Sigmoid colon (tissue), 4 donors: ENCODE data around the gene PFKL.
"Not testable (repeated sequence)": the region's sequence is repeated elsewhere in the genome, so short reads cannot be mapped to it uniquely, and the experiment has no call there.

ENCODE experiments used
- POLR2A ChIP-seq, 2 donors: fragments of 450-650 bp; IDR thresholded peaks; one replicate each; pipeline ENCODE4 v1.6.1; 2016; ENCODE audit warnings: antibody characterized with exemption in 2 of 2, mild to moderate bottlenecking in 2 of 2, moderate library complexity in 2 of 2
- POLR2AphosphoS5 ChIP-seq, 4 donors: sonication (generic); formaldehyde crosslinking; IDR thresholded peaks; one replicate each; pipeline ENCODE4 v1.6.1; 2017; ENCODE audit warnings: antibody characterized with exemption in 4 of 4
- TF ChIP-seq, protein P1 (sequence below), 4 experiments: fragments of 450-650 bp in 3 of 4; fragments of 200-600 bp in 1 of 4; IDR thresholded peaks; one replicate each; pipeline ENCODE4 v1.5.1; 2016 to 2019; ENCODE audit warnings: antibody characterized with exemption in 4 of 4, mild to moderate bottlenecking in 3 of 4, moderate library complexity in 2 of 4

GRCh38 chr21:44341726-44342458, 42.0 kb downstream of the PFKL start:
- TF ChIP-seq POLR2AphosphoS5, POLR2A (IDR thresholded peaks at IDR 0.05): not testable (repeated sequence)
- TF ChIP-seq, protein P1, sequence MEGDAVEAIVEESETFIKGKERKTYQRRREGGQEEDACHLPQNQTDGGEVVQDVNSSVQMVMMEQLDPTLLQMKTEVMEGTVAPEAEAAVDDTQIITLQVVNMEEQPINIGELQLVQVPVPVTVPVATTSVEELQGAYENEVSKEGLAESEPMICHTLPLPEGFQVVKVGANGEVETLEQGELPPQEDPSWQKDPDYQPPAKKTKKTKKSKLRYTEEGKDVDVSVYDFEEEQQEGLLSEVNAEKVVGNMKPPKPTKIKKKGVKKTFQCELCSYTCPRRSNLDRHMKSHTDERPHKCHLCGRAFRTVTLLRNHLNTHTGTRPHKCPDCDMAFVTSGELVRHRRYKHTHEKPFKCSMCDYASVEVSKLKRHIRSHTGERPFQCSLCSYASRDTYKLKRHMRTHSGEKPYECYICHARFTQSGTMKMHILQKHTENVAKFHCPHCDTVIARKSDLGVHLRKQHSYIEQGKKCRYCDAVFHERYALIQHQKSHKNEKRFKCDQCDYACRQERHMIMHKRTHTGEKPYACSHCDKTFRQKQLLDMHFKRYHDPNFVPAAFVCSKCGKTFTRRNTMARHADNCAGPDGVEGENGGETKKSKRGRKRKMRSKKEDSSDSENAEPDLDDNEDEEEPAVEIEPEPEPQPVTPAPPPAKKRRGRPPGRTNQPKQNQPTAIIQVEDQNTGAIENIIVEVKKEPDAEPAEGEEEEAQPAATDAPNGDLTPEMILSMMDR (IDR thresholded peaks at IDR 0.05) = not testable (repeated sequence)
